Coronary artery (tissue), 2 donors: ENCODE results near the gene UFSP2.

ENCODE experiments used
- DNase-seq: peaks from one replicate; pipeline ENCODE4 v3.0.0-alpha.2; 2017; ENCODE audit warnings: low spot score
- H3K27ac ChIP-seq, 2 donors: fragments of 200-600 bp; sonication (generic); one replicate each; pipeline ENCODE4 v1.5.1; 2016 to 2019
- H3K4me3 ChIP-seq: fragments of 200-600 bp; sonication (generic); 2 replicates; pipeline ENCODE4 v1.5.1; 2016; ENCODE audit warnings: mild to moderate bottlenecking, moderate library complexity
- CTCF ChIP-seq: fragments of 200-600 bp; sonication (generic); IDR thresholded peaks from one replicate; pipeline ENCODE4 v1.5.1; 2019; ENCODE audit warnings: antibody characterized with exemption

UFSP2 gene

GRCh38 chr4:185379326-185380295 lies 46.2 kb downstream of the UFSP2 start:
- no peak for DNase-seq
- no peak for TF ChIP-seq CTCF
- Histone ChIP-seq H3K4me3 (no peak overlapping the region), H3K27ac (no peak overlapping the region)

- no peak for DNase-seq
- TF ChIP-seq CTCF: no peak
- H3K4me3 ChIP-seq: no peak overlapping the region
- no peak overlapping the region for H3K27ac ChIP-seq
Observed at GRCh38 chr4:185378264-185378663, 47.5 kb downstream of the UFSP2 start.

- no peak for DNase-seq
- no peak for TF ChIP-seq CTCF
- no peak overlapping the region for H3K27ac ChIP-seq
- no peak overlapping the region for H3K4me3 ChIP-seq
Observed at GRCh38 chr4:185374573-185374972, 51.2 kb downstream of the UFSP2 start.

GRCh38 chr4:185374027-185374426 lies 51.7 kb downstream of the UFSP2 start:
- no peak for DNase-seq
- H3K27ac ChIP-seq: no peak overlapping the region
- no peak overlapping the region for H3K4me3 ChIP-seq
- no peak for TF ChIP-seq CTCF

- no peak for DNase-seq
- Histone ChIP-seq H3K27ac (no peak overlapping the region), H3K4me3 (no peak overlapping the region)
- no peak for TF ChIP-seq CTCF
Observed at GRCh38 chr4:185371702-185372101, 54.1 kb downstream of the UFSP2 start.

GRCh38 chr4:185370268-185370949 lies 55.4 kb downstream of the UFSP2 start:
- TF ChIP-seq CTCF: no peak
- no peak overlapping the region for H3K4me3 ChIP-seq
- DNase-seq: no peak
- no peak overlapping the region for H3K27ac ChIP-seq
